Astrocyte (in vitro differentiated cells and primary cell): Measurements from ENCODE around the gene IMPA2. TPM values are rescaled to one million over a fixed set of nuclear protein-coding genes. Genes with fewer than 3 reads are reported as not detected.

Experiments
- DNase-seq: peaks from one replicate; pipeline ENCODE4 v3.0.0-alpha.2; 2010; ENCODE audit warnings: low read depth
- FAIRE-seq: peaks from 2 replicates; lab custom pipeline; 2011; peaks lifted over from hg19 to GRCh38; lab: Jason Lieb, UNC
- H2AFZ ChIP-seq: 2 replicates; pipeline ENCODE4 v1.6.0; 2012; ENCODE audit warnings: low read depth, low read length, inconsistent platforms
- H3K27ac ChIP-seq: 2 replicates; pipeline ENCODE4 v1.5.1; 2011; ENCODE audit warnings: low read depth, low read length, inconsistent platforms
- H3K27me3 ChIP-seq: 2 replicates; pipeline ENCODE4 v1.6.0; 2011; ENCODE audit warnings: low read length, inconsistent platforms; ENCODE audit not compliant: insufficient read depth
- H3K36me3 ChIP-seq: 2 replicates; pipeline ENCODE4 v1.5.1; 2011; ENCODE audit warnings: low read length, inconsistent platforms; ENCODE audit not compliant: insufficient read depth
- H3K4me1 ChIP-seq: 2 replicates; pipeline ENCODE4 v1.5.1; 2011; ENCODE audit warnings: low read length, inconsistent platforms; ENCODE audit not compliant: insufficient read depth
- H3K4me2 ChIP-seq: 2 replicates; pipeline ENCODE4 v1.6.0; 2012; ENCODE audit warnings: low read length, inconsistent platforms
- H3K4me3 ChIP-seq: 2 replicates; pipeline ENCODE4 v1.5.1; 2011; ENCODE audit warnings: low read depth, mild to moderate bottlenecking, low read length, inconsistent platforms; ENCODE audit not compliant: insufficient read depth
- H3K79me2 ChIP-seq: 2 replicates; pipeline ENCODE4 v1.6.0; 2012; ENCODE audit warnings: mild to moderate bottlenecking, low read length, inconsistent platforms; ENCODE audit not compliant: insufficient read depth
- H3K9ac ChIP-seq: 2 replicates; pipeline ENCODE4 v1.6.0; 2012; ENCODE audit warnings: mild to moderate bottlenecking, low read length, inconsistent platforms
- H3K9me3 ChIP-seq: 2 replicates; pipeline ENCODE4 v1.5.1; 2012; ENCODE audit warnings: low read depth, mild to moderate bottlenecking, low read length, inconsistent platforms; ENCODE audit not compliant: insufficient read depth
- H4K20me1 ChIP-seq: 2 replicates; pipeline ENCODE4 v1.6.0; 2012; ENCODE audit warnings: low read length, inconsistent platforms; ENCODE audit not compliant: insufficient read depth
- H3K27ac Mint-ChIP-seq: one replicate; pipeline ENCODE4 v1.8.0; 2021; ENCODE audit warnings: mild to moderate bottlenecking, mixed read lengths; ENCODE audit not compliant: unreplicated experiment
- H3K27me3 Mint-ChIP-seq: one replicate; pipeline ENCODE4 v1.8.0; 2021; ENCODE audit warnings: low read depth, mixed read lengths; ENCODE audit not compliant: unreplicated experiment
- H3K36me3 Mint-ChIP-seq: one replicate; pipeline ENCODE4 v1.8.0; 2021; ENCODE audit warnings: low read depth, mixed read lengths; ENCODE audit not compliant: unreplicated experiment
- H3K4me1 Mint-ChIP-seq: one replicate; pipeline ENCODE4 v1.8.0; 2021; ENCODE audit warnings: low read depth, mixed read lengths; ENCODE audit not compliant: unreplicated experiment
- H3K4me3 Mint-ChIP-seq: one replicate; pipeline ENCODE4 v1.8.0; 2021; ENCODE audit warnings: mild to moderate bottlenecking, moderate library complexity, mixed read lengths; ENCODE audit not compliant: unreplicated experiment
- H3K9me3 Mint-ChIP-seq: one replicate; pipeline ENCODE4 v1.8.0; 2021; ENCODE audit warnings: mild to moderate bottlenecking, mixed read lengths; ENCODE audit not compliant: unreplicated experiment
- EZH2 ChIP-seq: IDR thresholded peaks from 2 replicates; pipeline ENCODE4 v1.6.1; 2012; ENCODE audit warnings: mild to moderate bottlenecking, low read length, inconsistent platforms; ENCODE audit not compliant: insufficient read depth
- total RNA-seq: library from RNA; stranded (reverse); gene quantifications from 2 replicates; pipeline ENCODE4 v1.2.1, GENCODE V29; 2021
- TF ChIP-seq, protein P1 (sequence below): IDR thresholded peaks from 2 replicates; pipeline ENCODE4 v1.5.1; 2011; ENCODE audit warnings: low read depth, mild to moderate bottlenecking, inconsistent platforms, low read length, moderate library complexity; ENCODE audit not compliant: insufficient read depth

The IMPA2 gene
- total RNA-seq, 1 donor from 2014 or later, result 4.8 TPM

DNA sequence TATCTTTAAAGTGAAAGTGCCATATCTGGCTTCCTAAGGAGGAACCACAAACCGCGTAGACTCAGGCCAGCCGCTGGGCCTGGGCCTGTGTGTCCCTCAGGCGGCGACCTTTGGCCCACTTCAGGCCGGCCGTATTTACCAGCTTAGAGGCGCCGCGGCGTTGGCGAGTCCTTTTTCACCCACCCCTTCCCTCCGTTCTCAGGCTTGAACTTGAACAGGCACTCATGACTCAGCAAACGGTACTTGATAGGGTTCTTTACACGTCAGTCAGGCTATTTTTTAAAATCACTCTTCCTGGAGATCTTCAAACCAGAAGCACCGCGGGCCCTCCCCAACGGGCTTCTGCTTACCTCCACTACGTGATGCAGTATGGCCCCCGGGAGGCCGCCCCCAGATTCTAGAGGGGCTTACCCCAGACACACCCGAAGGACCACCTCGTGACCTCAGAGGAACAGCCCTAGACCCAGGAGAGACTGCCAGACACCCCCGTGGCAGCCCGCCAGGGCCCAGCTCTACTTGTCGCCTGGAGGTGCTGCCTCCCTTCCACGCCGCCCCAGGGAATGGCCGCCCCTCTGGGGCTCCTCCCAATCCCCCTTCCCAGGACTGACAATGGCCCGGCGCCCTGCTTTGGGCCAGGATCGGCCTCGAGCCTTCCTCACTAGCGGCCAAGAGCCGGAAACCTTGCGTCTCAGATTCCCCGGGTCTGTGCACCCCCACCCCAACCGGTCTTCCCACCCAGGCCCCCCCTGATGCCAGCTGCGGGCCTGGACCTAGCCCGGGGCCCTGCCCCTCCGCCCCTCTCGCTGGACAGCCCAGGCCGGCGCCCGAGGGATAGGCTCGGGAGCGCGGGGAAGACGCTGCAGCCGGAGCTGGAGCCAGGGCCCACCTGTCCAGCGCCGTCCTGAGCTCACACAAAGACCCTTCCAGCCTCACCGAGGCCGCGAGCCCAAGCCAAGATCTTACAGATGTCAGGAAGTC, 33.8 kb upstream of the IMPA2 start:
- Mint-ChIP-seq H3K4me1 (peaks cover 25% of the 10 kb centered on the region), H3K36me3 (peaks cover 2% of the 10 kb centered on the region), H3K4me3 (peak overlapping the region; percentile 70), H3K27ac (peak overlapping the region; percentile 91), H3K9me3 (peaks cover 3% of the 10 kb centered on the region), H3K27me3 (no peaks in the 10 kb centered on the region)
- no peaks in the 10 kb centered on the region for H3K36me3 ChIP-seq
- H3K4me3 ChIP-seq, result peak overlapping the region; percentile 45
- H3K4me2 ChIP-seq, result peak overlapping the region; percentile 86
- no peaks in the 10 kb centered on the region for H3K79me2 ChIP-seq
- no peaks in the 10 kb centered on the region for H4K20me1 ChIP-seq
- FAIRE-seq (no peak), DNase-seq (peak; percentile 98)
- H3K9ac ChIP-seq, result peak overlapping the region; percentile 79
- H3K27me3 ChIP-seq, result no peaks in the 10 kb centered on the region
- peaks cover 22% of the 10 kb centered on the region for H3K4me1 ChIP-seq
- TF ChIP-seq, protein P1, sequence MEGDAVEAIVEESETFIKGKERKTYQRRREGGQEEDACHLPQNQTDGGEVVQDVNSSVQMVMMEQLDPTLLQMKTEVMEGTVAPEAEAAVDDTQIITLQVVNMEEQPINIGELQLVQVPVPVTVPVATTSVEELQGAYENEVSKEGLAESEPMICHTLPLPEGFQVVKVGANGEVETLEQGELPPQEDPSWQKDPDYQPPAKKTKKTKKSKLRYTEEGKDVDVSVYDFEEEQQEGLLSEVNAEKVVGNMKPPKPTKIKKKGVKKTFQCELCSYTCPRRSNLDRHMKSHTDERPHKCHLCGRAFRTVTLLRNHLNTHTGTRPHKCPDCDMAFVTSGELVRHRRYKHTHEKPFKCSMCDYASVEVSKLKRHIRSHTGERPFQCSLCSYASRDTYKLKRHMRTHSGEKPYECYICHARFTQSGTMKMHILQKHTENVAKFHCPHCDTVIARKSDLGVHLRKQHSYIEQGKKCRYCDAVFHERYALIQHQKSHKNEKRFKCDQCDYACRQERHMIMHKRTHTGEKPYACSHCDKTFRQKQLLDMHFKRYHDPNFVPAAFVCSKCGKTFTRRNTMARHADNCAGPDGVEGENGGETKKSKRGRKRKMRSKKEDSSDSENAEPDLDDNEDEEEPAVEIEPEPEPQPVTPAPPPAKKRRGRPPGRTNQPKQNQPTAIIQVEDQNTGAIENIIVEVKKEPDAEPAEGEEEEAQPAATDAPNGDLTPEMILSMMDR, result no peak
- TF ChIP-seq EZH2, result no peak
- peak overlapping the region; percentile 72 for H3K27ac ChIP-seq
- peak overlapping the region; percentile 85 for H2AFZ ChIP-seq
- no peaks in the 10 kb centered on the region for H3K9me3 ChIP-seq

DNA sequence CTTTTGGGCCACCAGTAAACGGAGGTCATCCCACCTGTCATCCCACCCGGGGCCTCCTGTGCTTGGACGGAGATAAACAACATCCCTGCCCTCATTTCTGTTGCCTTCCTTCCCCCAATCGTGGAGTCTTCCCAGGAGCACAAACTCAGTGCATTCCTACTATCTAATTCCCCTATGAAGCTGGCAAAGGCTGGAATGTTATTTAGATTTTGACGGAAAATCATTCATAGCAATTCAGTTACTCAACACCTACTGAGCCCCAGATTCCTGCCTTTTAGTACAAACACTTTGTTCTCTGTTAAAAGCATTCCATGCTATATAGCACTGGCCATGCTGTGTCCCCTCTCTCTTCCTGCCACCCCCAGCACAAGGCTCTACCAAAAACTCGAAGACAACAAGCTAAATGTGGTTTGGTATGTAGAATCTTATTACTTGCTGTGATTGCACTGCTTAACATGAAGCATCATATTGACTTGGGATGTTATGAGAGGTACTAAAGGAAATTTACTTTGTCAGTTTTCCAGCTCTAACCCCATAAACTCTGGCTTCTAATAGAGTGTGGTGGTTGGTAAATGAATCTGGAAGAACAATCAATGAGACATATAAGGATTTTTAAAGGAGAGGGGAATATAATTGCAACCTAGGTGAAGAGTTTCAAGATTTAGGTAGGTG, 32.3 kb upstream of the IMPA2 start:
- Histone ChIP-seq H3K9me3 (no peaks in the 10 kb centered on the region), H3K4me2 (peak overlapping the region; percentile 0), H3K36me3 (no peaks in the 10 kb centered on the region), H3K27ac (no peak overlapping the region), H3K4me3 (no peak overlapping the region), H3K27me3 (no peaks in the 10 kb centered on the region), H2AFZ (peak overlapping the region; percentile 5), H3K9ac (no peak overlapping the region), H3K4me1 (peaks cover 22% of the 10 kb centered on the region), H4K20me1 (no peaks in the 10 kb centered on the region), H3K79me2 (no peaks in the 10 kb centered on the region)
- no peak for FAIRE-seq
- Mint-ChIP-seq H3K36me3 (peaks cover 2% of the 10 kb centered on the region), H3K27me3 (no peaks in the 10 kb centered on the region), H3K27ac (peak overlapping the region; percentile 67), H3K4me1 (peaks cover 25% of the 10 kb centered on the region), H3K4me3 (peak overlapping the region; percentile 27), H3K9me3 (peaks cover under 1% of the 10 kb centered on the region)
- DNase-seq, result peak; percentile 52
- no peak for TF ChIP-seq EZH2
- TF ChIP-seq, protein P1, result no peak
